HepG2 (cell line): ENCODE measurements around the gene MUC13.

Experiments
- DPF2 ChIP-seq: sonication (generic); formaldehyde crosslinking; IDR thresholded peaks from 2 replicates; pipeline ENCODE4 v1.4.0; 2020; ENCODE audit warnings: mild to moderate bottlenecking, low read depth, missing genetic modification reagents, borderline replicate concordance
- HNF1B ChIP-seq: sonication (generic); formaldehyde crosslinking; IDR thresholded peaks from 2 replicates; pipeline ENCODE4 v1.5.1; 2020; ENCODE audit warnings: mild to moderate bottlenecking, moderate library complexity, missing genetic modification reagents
- IKZF1 ChIP-seq: fragments of 450-650 bp; IDR thresholded peaks from 2 replicates; pipeline ENCODE4 v1.7.1; 2016
- IKZF5 ChIP-seq: IDR thresholded peaks from 2 replicates; pipeline ENCODE4 v1.6.1; 2018; ENCODE audit warnings: missing genetic modification reagents, mild to moderate bottlenecking, missing compliant biosample characterization
- TFAP4 ChIP-seq: sonication (generic); IDR thresholded peaks from 2 replicates; pipeline ENCODE4 v1.6.1; 2016; ENCODE audit warnings: low read depth, borderline replicate concordance
- ZFP90 ChIP-seq: sonication (generic); formaldehyde crosslinking; IDR thresholded peaks from 2 replicates; pipeline ENCODE4 v1.8.0; 2022; ENCODE audit warnings: missing genetic modification reagents, mild to moderate bottlenecking, inconsistent platforms, borderline replicate concordance
- ZHX1 ChIP-seq: sonication (generic); formaldehyde crosslinking; IDR thresholded peaks from 2 replicates; pipeline ENCODE4 v1.8.1; 2022; ENCODE audit warnings: low read depth, mild to moderate bottlenecking, missing genetic modification reagents
- ZNF230 ChIP-seq: sonication (generic); formaldehyde crosslinking; IDR thresholded peaks from 2 replicates; pipeline ENCODE4 v1.4.0; 2020; ENCODE audit warnings: mild to moderate bottlenecking, missing genetic modification reagents
- ZNF274 ChIP-seq: sonication (generic); formaldehyde crosslinking; IDR thresholded peaks from 2 replicates; pipeline ENCODE4 v1.5.1; 2020; ENCODE audit warnings: mild to moderate bottlenecking, missing genetic modification reagents
- ZNF619 ChIP-seq: sonication (generic); formaldehyde crosslinking; IDR thresholded peaks from 2 replicates; pipeline ENCODE4 v1.4.0; 2020; ENCODE audit warnings: mild to moderate bottlenecking, missing genetic modification reagents

GRCh38 chr3:124890573-124891190 lies 43.9 kb downstream of the MUC13 start:
- TF ChIP-seq IKZF1 (no peak), ZNF619 (CRISPR knock-in tag) (no peak), DPF2 (CRISPR knock-in tag) (no peak), ZNF274 (CRISPR knock-in tag) (no peak), HNF1B (CRISPR knock-in tag) (no peak), ZNF230 (CRISPR knock-in tag) (no peak), IKZF5 (CRISPR knock-in tag) (no peak), TFAP4 (no peak), ZFP90 (CRISPR knock-in tag) (no peak), ZHX1 (no peak)
